ENCODE results near the gene FGD2.
"Not testable (repeated sequence)": the region's sequence is repeated elsewhere in the genome, so short reads cannot be mapped to it uniquely, and the experiment has no call there.

The FGD2 gene

GRCh38 chr6:37057678-37058077, 52.2 kb downstream of the FGD2 start:
- no peak for DNase-seq (ENCODE audit: low read depth in 2 of 2)

- no peak for DNase-seq (ENCODE audit: low read depth in 2 of 2)
Measured at GRCh38 chr6:37058084-37058586, 52.7 kb downstream of the FGD2 start.

- not testable (repeated sequence) for DNase-seq (ENCODE audit: low read depth in 2 of 2)
Measured at GRCh38 chr6:37058984-37059343, 53.5 kb downstream of the FGD2 start.

- DNase-seq (ENCODE audit: low read depth in 2 of 2): no peak
Measured at GRCh38 chr6:37059344-37060194, 54.1 kb downstream of the FGD2 start.

- no peak for DNase-seq (ENCODE audit: low read depth in 2 of 2)
Measured at GRCh38 chr6:37060195-37060559, 54.7 kb downstream of the FGD2 start.

- DNase-seq (ENCODE audit: low read depth in 2 of 2): no peak
Measured at GRCh38 chr6:37061157-37061804, 55.8 kb downstream of the FGD2 start.

- no peak for DNase-seq (ENCODE audit: low read depth in 2 of 2)
Measured at GRCh38 chr6:37062424-37062823, 57.0 kb downstream of the FGD2 start.

- DNase-seq (ENCODE audit: low read depth in 2 of 2): no peak
Measured at GRCh38 chr6:37068356-37069270, 63.2 kb downstream of the FGD2 start.

- no peak for DNase-seq (ENCODE audit: low read depth in 2 of 2)
Measured at GRCh38 chr6:37069639-37070038, 64.2 kb downstream of the FGD2 start.

GRCh38 chr6:37072526-37072925, 67.1 kb downstream of the FGD2 start:
- DNase-seq (ENCODE audit: low read depth in 2 of 2): no peak

- DNase-seq (ENCODE audit: low read depth in 2 of 2): no peak
Measured at GRCh38 chr6:37074053-37074827, 68.8 kb downstream of the FGD2 start.

- DNase-seq (ENCODE audit: low read depth in 2 of 2): no peak
Measured at GRCh38 chr6:37077191-37077904, 71.9 kb downstream of the FGD2 start.

- no peak for DNase-seq (ENCODE audit: low read depth in 2 of 2)
Measured at GRCh38 chr6:37077905-37078296, 72.4 kb downstream of the FGD2 start.

Data from stimulated activated CD8-positive, alpha-beta memory T cell treated with anti-CD3 and anti-CD28 coated beads, Interleukin-2, amount 100 ng/mL, for 1 hour (primary cell).